ENCODE measurements around the gene ATP2A3.

Gene ATP2A3

GRCh38 chr17:3962217-3962964 is 1.8 kb downstream of the ATP2A3 start:
- ATAC-seq (replicated peaks) (no peak), DNase-seq (no peak)
- Mint-ChIP-seq H3K4me3 (peak overlapping the region; percentile 90 to 94), H3K4me1 (ENCODE audit: low read depth in 2 of 2) (peaks cover 59 to 64% of the 10 kb centered on the region in 2 donors), H3K27me3 (no peaks in the 10 kb centered on the region), H3K36me3 (ENCODE audit: insufficient read depth) (peaks cover 28% of the 10 kb centered on the region), H3K27ac (peak overlapping the region; percentile 92 to 93), H3K9me3 (no peaks in the 10 kb centered on the region)

DNA sequence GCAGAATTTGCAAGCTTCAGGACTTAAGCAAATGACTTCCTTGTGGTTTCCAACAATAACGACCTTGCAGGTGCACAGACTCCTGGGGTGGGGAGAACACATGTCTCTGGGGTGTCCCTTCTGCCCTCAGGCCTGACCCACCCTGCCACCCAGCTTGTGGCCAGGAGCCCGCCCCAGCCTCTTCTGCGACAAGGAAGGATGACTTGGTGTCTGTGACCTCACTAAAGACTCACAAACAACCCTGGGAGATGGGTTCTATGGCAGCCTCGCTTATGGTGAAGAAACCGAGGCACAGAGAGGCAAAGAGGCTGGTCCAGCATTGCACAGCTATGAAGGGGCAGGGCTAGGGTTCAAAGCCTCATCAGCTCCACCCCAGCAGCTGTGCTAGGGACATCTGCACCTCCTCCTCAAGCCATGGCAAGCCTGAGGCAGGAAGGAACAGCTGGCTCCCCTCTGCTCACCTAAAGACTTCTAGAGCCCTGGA is 2.6 kb downstream of the ATP2A3 start:
- Mint-ChIP-seq H3K4me1 (ENCODE audit: low read depth in 2 of 2) (peaks cover 62 to 72% of the 10 kb centered on the region in 2 donors), H3K36me3 (ENCODE audit: insufficient read depth) (peaks cover 32% of the 10 kb centered on the region), H3K27me3 (no peaks in the 10 kb centered on the region), H3K4me3 (peak overlapping the region; percentile 90 to 94), H3K9me3 (no peaks in the 10 kb centered on the region), H3K27ac (peak overlapping the region; percentile 92 to 93)
- ATAC-seq (replicated peaks) = peak; percentile 36
- peak; percentile 16 to 44 (median 28) for DNase-seq

DNA sequence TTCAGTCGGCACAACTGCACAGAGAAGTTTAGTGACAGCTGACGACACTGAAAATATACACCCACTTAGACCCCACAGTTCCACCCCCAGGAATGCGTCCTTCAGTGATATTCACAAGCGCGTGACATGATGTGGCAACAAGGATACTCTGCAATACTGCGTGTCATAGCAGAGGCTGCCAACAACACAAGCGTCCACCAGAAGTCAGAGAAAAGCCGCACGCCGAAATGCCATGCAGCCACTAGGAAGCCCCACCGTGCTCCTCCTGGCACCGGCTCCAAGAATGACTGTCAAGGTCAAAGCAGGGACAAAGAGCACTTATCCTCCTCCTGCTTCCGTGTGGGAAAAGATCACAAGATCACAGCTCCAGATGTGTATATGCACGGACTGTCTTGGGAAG is 3.5 kb downstream of the ATP2A3 start:
- no peaks in the 10 kb centered on the region for H3K27me3 Mint-ChIP-seq
- H3K9me3 Mint-ChIP-seq = no peaks in the 10 kb centered on the region
- peaks cover 69 to 76% of the 10 kb centered on the region in 2 donors for H3K4me1 Mint-ChIP-seq (ENCODE audit: low read depth in 2 of 2)
- peaks cover 39% of the 10 kb centered on the region for H3K36me3 Mint-ChIP-seq (ENCODE audit: insufficient read depth)
- peak overlapping the region; percentile 92 to 93 for H3K27ac Mint-ChIP-seq
- DNase-seq (no peak), ATAC-seq (replicated peaks) (no peak)
- H3K4me3 Mint-ChIP-seq = peak overlapping the region; percentile 90 to 94

- peak overlapping the region; percentile 90 to 94 for H3K4me3 Mint-ChIP-seq
- H3K36me3 Mint-ChIP-seq (ENCODE audit: insufficient read depth) = peaks cover 39% of the 10 kb centered on the region
- peaks cover 63 to 70% of the 10 kb centered on the region in 2 donors for H3K4me1 Mint-ChIP-seq (ENCODE audit: low read depth in 2 of 2)
- no peaks in the 10 kb centered on the region for H3K9me3 Mint-ChIP-seq
- H3K27ac Mint-ChIP-seq = peak overlapping the region; percentile 92 to 93
- H3K27me3 Mint-ChIP-seq = no peaks in the 10 kb centered on the region
- no peak for DNase-seq
- ATAC-seq (replicated peaks) = no peak
Measured at GRCh38 chr17:3959921-3960601, 4.2 kb downstream of the ATP2A3 start.

GRCh38 chr17:3959295-3959899 is 4.8 kb downstream of the ATP2A3 start:
- H3K9me3 Mint-ChIP-seq = no peaks in the 10 kb centered on the region
- peaks cover 62 to 66% of the 10 kb centered on the region in 2 donors for H3K4me1 Mint-ChIP-seq (ENCODE audit: low read depth in 2 of 2)

GRCh38 chr17:3957735-3958599 is 6.3 kb downstream of the ATP2A3 start:
- peak overlapping the region; percentile 77 to 81 for H3K27ac Mint-ChIP-seq
- DNase-seq (no peak), ATAC-seq (replicated peaks) (no peak)
- H3K9me3 Mint-ChIP-seq = no peaks in the 10 kb centered on the region
- peaks cover 38% of the 10 kb centered on the region for H3K36me3 Mint-ChIP-seq (ENCODE audit: insufficient read depth)
- no peak overlapping the region for H3K4me3 Mint-ChIP-seq
- H3K27me3 Mint-ChIP-seq = no peaks in the 10 kb centered on the region
- peaks cover 59 to 62% of the 10 kb centered on the region in 2 donors for H3K4me1 Mint-ChIP-seq (ENCODE audit: low read depth in 2 of 2)

More at GRCh38 chr17:3959295-3959899, 4.8 kb downstream of the ATP2A3 start:
- Mint-ChIP-seq H3K36me3 (ENCODE audit: insufficient read depth) (peaks cover 40% of the 10 kb centered on the region), H3K4me3 (peak overlapping the region; percentile 62 to 90), H3K27me3 (no peaks in the 10 kb centered on the region), H3K27ac (peak overlapping the region; percentile 76 to 93)
- DNase-seq (no peak), ATAC-seq (replicated peaks) (no peak)

DNA sequence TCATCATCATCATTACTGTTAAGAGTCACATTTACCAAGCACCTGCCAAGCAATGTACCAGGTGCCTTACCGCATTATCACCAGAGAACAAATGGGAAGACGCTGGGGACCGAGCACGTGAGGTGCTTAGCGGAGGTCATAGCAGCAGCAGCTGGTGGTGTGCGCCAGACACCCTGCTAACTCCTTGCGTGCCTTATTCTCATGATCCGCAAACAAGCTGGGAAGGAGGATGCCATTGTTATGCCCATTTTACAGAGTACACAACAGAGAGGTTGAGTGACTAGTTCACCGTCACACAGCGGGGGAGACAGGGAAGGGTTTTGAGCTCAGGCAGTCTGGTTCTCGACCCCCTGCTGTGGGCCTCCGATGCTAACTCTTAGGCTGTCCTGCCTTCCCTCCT is 7.3 kb downstream of the ATP2A3 start:
- Mint-ChIP-seq H3K27me3 (no peaks in the 10 kb centered on the region), H3K4me3 (no peak overlapping the region), H3K27ac (peak overlapping the region; percentile 77 to 81), H3K9me3 (no peaks in the 10 kb centered on the region), H3K36me3 (ENCODE audit: insufficient read depth) (peaks cover 37% of the 10 kb centered on the region), H3K4me1 (ENCODE audit: low read depth in 2 of 2) (peaks cover 49 to 55% of the 10 kb centered on the region in 2 donors)
- no peak for ATAC-seq (replicated peaks)
- no peak for DNase-seq

GRCh38 chr17:3956327-3956957 is 7.8 kb downstream of the ATP2A3 start:
- Mint-ChIP-seq H3K27me3 (no peaks in the 10 kb centered on the region), H3K9me3 (no peaks in the 10 kb centered on the region), H3K4me3 (no peak overlapping the region), H3K4me1 (ENCODE audit: low read depth in 2 of 2) (peaks cover 44 to 50% of the 10 kb centered on the region in 2 donors), H3K36me3 (ENCODE audit: insufficient read depth) (peaks cover 39% of the 10 kb centered on the region), H3K27ac (peak overlapping the region; percentile 31 to 77)
- DNase-seq (no peak), ATAC-seq (replicated peaks) (no peak)

- no peaks in the 10 kb centered on the region for H3K27me3 Mint-ChIP-seq
- peaks cover 37 to 43% of the 10 kb centered on the region in 2 donors for H3K4me1 Mint-ChIP-seq (ENCODE audit: low read depth in 2 of 2)
- peaks cover 39% of the 10 kb centered on the region for H3K36me3 Mint-ChIP-seq (ENCODE audit: insufficient read depth)
- DNase-seq = no peak
- ATAC-seq (replicated peaks) = no peak
- peak overlapping the region; percentile 31 to 77 for H3K27ac Mint-ChIP-seq
- no peaks in the 10 kb centered on the region for H3K9me3 Mint-ChIP-seq
- no peak overlapping the region for H3K4me3 Mint-ChIP-seq
Measured at GRCh38 chr17:3955673-3955988, 8.6 kb downstream of the ATP2A3 start.

GRCh38 chr17:3954976-3955672 is 9.1 kb downstream of the ATP2A3 start:
- DNase-seq (no peak), ATAC-seq (replicated peaks) (no peak)
- peaks cover 32 to 37% of the 10 kb centered on the region in 2 donors for H3K4me1 Mint-ChIP-seq (ENCODE audit: low read depth in 2 of 2)

GRCh38 chr17:3954086-3954485 is 10.2 kb downstream of the ATP2A3 start:
- Mint-ChIP-seq H3K4me3 (no peak overlapping the region), H3K36me3 (ENCODE audit: insufficient read depth) (peaks cover 54% of the 10 kb centered on the region), H3K27me3 (no peaks in the 10 kb centered on the region), H3K27ac (peak overlapping the region in 1 of 2 donors; percentile 32), H3K4me1 (ENCODE audit: low read depth in 2 of 2) (peaks cover 23 to 27% of the 10 kb centered on the region in 2 donors), H3K9me3 (no peaks in the 10 kb centered on the region)
- ATAC-seq (replicated peaks) (no peak), DNase-seq (no peak)

More at GRCh38 chr17:3954976-3955672, 9.1 kb downstream of the ATP2A3 start:
- Mint-ChIP-seq H3K36me3 (ENCODE audit: insufficient read depth) (peaks cover 44% of the 10 kb centered on the region), H3K27ac (peak overlapping the region; percentile 77 to 81), H3K4me3 (no peak overlapping the region), H3K27me3 (no peaks in the 10 kb centered on the region), H3K9me3 (no peaks in the 10 kb centered on the region)

- Mint-ChIP-seq H3K36me3 (ENCODE audit: insufficient read depth) (peaks cover 60% of the 10 kb centered on the region), H3K4me1 (ENCODE audit: low read depth in 2 of 2) (peaks cover 23 to 26% of the 10 kb centered on the region in 2 donors), H3K27me3 (no peaks in the 10 kb centered on the region), H3K9me3 (no peaks in the 10 kb centered on the region), H3K27ac (no peak overlapping the region), H3K4me3 (no peak overlapping the region)
- no peak for ATAC-seq (replicated peaks)
- DNase-seq = no peak
Measured at GRCh38 chr17:3953542-3953941, 10.7 kb downstream of the ATP2A3 start.
